HT-29 (cell line): ENCODE results near the gene ARMCX1. TPM values are rescaled to one million over a fixed set of nuclear protein-coding genes. Genes with fewer than 3 reads are reported as not detected.
"Not testable (repeated sequence)": the region's sequence is repeated elsewhere in the genome, so short reads cannot be mapped to it uniquely, and the experiment has no call there.

Experiments used
- DNase-seq: peaks from one replicate; pipeline ENCODE4 v3.0.0-alpha.2; 2015; ENCODE audit warnings: low spot score
- total RNA-seq: library from RNA; depleted of rRNA; stranded (reverse); fragments of >200 nt; shearing (Covaris generic); gene quantifications from 2 replicates; pipeline ENCODE4 v1.2.3, GENCODE V29; 2014; rRNA removed

Gene ARMCX1
- total RNA-seq: not detected in 2 replicates

- DNase-seq: no peak
These were observed at the start of gene ARMCX1 for GRCh38 chrX:101550362-101550750. Gene ARMCX1, plus strand, starts transcription at chrX:101550547. Its CDS starts 2,384 bp downstream, at chrX:101552931.

- not testable (repeated sequence) for DNase-seq
These were observed 47.4 kb upstream of the ARMCX1 start for GRCh38 chrX:101502929-101503328.

- no peak for DNase-seq
These were observed 43.0 kb upstream of the ARMCX1 start for GRCh38 chrX:101507372-101507771.

- no peak for DNase-seq
These were observed 42.4 kb upstream of the ARMCX1 start for GRCh38 chrX:101507986-101508385.

- no peak for DNase-seq
These were observed 19.4 kb upstream of the ARMCX1 start for GRCh38 chrX:101530944-101531343.

GRCh38 chrX:101539116-101539515 is 11.2 kb upstream of the ARMCX1 start:
- DNase-seq: no peak

GRCh38 chrX:101550751-101551379 is 518 bp downstream of the ARMCX1 start:
- no peak for DNase-seq

GRCh38 chrX:101551380-101551767 is 1.0 kb downstream of the ARMCX1 start:
- DNase-seq: no peak

- no peak for DNase-seq
These were observed 2.4 kb downstream of the ARMCX1 start for GRCh38 chrX:101552714-101553113.

GRCh38 chrX:101564651-101565050 is 14.3 kb downstream of the ARMCX1 start:
- DNase-seq: no peak

GRCh38 chrX:101595739-101596419 is 45.5 kb downstream of the ARMCX1 start:
- DNase-seq: peak; percentile 64

- DNase-seq: not testable (repeated sequence)
These were observed 49.2 kb downstream of the ARMCX1 start for GRCh38 chrX:101599592-101599991.

- no peak for DNase-seq
These were observed 51.7 kb downstream of the ARMCX1 start for GRCh38 chrX:101602077-101602476.

Other genes starting within 250 kb of the ARMCX1 start
- 2.6 and 5.3 TPM in 2 replicates for gene TIMM8A, start 201.8 kb upstream of the ARMCX1 start, total RNA-seq
- not detected in 2 replicates for gene BTK, start 164.4 kb upstream of the ARMCX1 start, total RNA-seq
- gene RPL36A, start 159.5 kb upstream of the ARMCX1 start, total RNA-seq: 658 and 887 TPM in 2 replicates
- 53.8 and 54.9 TPM in 2 replicates for gene GLA, start 142.6 kb upstream of the ARMCX1 start, total RNA-seq
- gene HNRNPH2, start 142.3 kb upstream of the ARMCX1 start, total RNA-seq: 47.7 and 51.5 TPM in 2 replicates
- 0.13 and 0.43 TPM in 2 replicates for gene ARMCX4, start 65.1 kb upstream of the ARMCX1 start, total RNA-seq
- 9.2 and 10.0 TPM in 2 replicates for gene ARMCX6, start 67.5 kb downstream of the ARMCX1 start, total RNA-seq
- 9.2 and 11.3 TPM in 2 replicates for gene ARMCX3, start 72.6 kb downstream of the ARMCX1 start, total RNA-seq
- 0.21 TPM in 1 of 2 replicates, not detected in the other for gene ARMCX2, start 109.3 kb downstream of the ARMCX1 start, total RNA-seq